Nephron (organoid): ENCODE measurements around the gene NECTIN1.

Experiments
- H3K27ac Mint-ChIP-seq, 3 experiments: 2 replicates each; pipeline ENCODE4 v1.8.0; 2020; ENCODE audit warnings: mixed read lengths in 3 of 3, mild to moderate bottlenecking in 2 of 3, moderate library complexity in 1 of 3
- H3K27me3 Mint-ChIP-seq: 2 replicates; pipeline ENCODE4 v1.8.0; 2021; ENCODE audit warnings: low read depth, mild to moderate bottlenecking, moderate library complexity, mixed read lengths
- H3K36me3 Mint-ChIP-seq: 2 replicates; pipeline ENCODE4 v1.8.0; 2020; ENCODE audit warnings: low read depth, mixed read lengths
- H3K4me1 Mint-ChIP-seq: 2 replicates; pipeline ENCODE4 v1.8.0; 2020; ENCODE audit warnings: mixed read lengths
- H3K4me3 Mint-ChIP-seq, 3 experiments: 2 replicates each; pipeline ENCODE4 v1.8.0; 2020; ENCODE audit warnings: mild to moderate bottlenecking in 3 of 3, mixed read lengths in 3 of 3, moderate library complexity in 2 of 3
- H3K9me3 Mint-ChIP-seq: 2 replicates; pipeline ENCODE4 v1.8.0; 2020; ENCODE audit warnings: mixed read lengths
- TF ChIP-seq, protein P1 (sequence below), 3 experiments: fragments of 200-600 bp; sonication (generic); IDR thresholded peaks; one replicate each; pipeline ENCODE4 v1.5.0; 2021; ENCODE audit warnings: antibody characterized with exemption in 3 of 3; ENCODE audit not compliant: unreplicated experiment in 3 of 3

Gene NECTIN1

DNA sequence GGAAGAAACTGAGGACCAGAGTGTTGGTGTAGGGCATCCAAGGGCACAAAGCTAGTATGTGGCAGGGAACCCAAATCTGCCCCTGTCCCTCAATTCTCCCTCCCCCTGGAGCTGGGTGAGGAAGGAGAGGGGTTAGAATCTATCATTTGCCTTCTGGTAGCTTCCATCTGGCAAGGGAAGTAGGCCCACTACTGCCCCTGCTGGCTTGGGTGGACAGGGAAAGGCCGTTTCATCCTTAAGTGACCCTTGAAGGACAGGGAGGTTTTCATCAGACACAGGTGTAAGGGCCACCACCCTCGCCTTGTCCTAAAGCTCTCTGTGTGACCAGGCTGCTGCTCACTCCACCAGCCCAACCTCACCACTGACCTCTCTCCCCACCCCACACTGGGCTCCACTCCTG, 22.1 kb downstream of the NECTIN1 start:
- H3K9me3 Mint-ChIP-seq: no peaks in the 10 kb centered on the region
- H3K4me1 Mint-ChIP-seq: peaks cover 69% of the 10 kb centered on the region
- no peak overlapping the region for H3K4me3 Mint-ChIP-seq
- peaks cover 8% of the 10 kb centered on the region for H3K36me3 Mint-ChIP-seq
- TF ChIP-seq, protein P1, sequence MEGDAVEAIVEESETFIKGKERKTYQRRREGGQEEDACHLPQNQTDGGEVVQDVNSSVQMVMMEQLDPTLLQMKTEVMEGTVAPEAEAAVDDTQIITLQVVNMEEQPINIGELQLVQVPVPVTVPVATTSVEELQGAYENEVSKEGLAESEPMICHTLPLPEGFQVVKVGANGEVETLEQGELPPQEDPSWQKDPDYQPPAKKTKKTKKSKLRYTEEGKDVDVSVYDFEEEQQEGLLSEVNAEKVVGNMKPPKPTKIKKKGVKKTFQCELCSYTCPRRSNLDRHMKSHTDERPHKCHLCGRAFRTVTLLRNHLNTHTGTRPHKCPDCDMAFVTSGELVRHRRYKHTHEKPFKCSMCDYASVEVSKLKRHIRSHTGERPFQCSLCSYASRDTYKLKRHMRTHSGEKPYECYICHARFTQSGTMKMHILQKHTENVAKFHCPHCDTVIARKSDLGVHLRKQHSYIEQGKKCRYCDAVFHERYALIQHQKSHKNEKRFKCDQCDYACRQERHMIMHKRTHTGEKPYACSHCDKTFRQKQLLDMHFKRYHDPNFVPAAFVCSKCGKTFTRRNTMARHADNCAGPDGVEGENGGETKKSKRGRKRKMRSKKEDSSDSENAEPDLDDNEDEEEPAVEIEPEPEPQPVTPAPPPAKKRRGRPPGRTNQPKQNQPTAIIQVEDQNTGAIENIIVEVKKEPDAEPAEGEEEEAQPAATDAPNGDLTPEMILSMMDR (IDR thresholded peaks at IDR 0.05; ENCODE audit: unreplicated experiment in 3 of 3): no peak
- H3K27me3 Mint-ChIP-seq: peaks cover 8% of the 10 kb centered on the region
- no peak overlapping the region for H3K27ac Mint-ChIP-seq

DNA sequence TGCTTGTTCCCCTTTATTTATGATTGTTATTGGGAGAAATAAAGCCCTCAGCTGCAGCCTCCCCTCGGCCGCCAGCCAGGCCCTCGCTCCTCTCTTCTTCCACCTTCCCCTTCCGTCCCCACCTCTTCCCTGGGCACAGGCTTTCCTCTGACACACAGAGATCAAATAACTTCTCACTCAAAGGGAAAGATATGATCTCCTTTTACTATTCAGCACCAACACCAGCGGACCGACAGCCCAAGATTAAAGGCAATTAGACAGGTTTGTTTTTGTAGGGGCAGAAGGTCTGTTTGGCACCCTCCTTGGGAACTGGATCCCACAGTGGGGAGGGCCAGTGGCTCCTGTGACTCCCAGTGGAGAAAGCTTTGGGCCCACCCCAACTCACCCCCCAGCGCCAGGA, 23.0 kb downstream of the NECTIN1 start:
- TF ChIP-seq, protein P1 (IDR thresholded peaks at IDR 0.05; ENCODE audit: unreplicated experiment in 3 of 3): no peak
- no peaks in the 10 kb centered on the region for H3K9me3 Mint-ChIP-seq
- H3K27ac Mint-ChIP-seq: peak overlapping the region in 2 of 3 experiments; percentile 0 to 33
- H3K27me3 Mint-ChIP-seq: peaks cover 4% of the 10 kb centered on the region
- peaks cover 8% of the 10 kb centered on the region for H3K36me3 Mint-ChIP-seq
- no peak overlapping the region for H3K4me3 Mint-ChIP-seq
- peaks cover 62% of the 10 kb centered on the region for H3K4me1 Mint-ChIP-seq

GRCh38 chr11:119705362-119705761, 23.6 kb downstream of the NECTIN1 start:
- no peak overlapping the region for H3K4me3 Mint-ChIP-seq
- H3K27me3 Mint-ChIP-seq: peaks cover 4% of the 10 kb centered on the region
- H3K4me1 Mint-ChIP-seq: peaks cover 56% of the 10 kb centered on the region
- H3K27ac Mint-ChIP-seq: peak overlapping the region in 2 of 3 experiments; percentile 17 to 51
- H3K9me3 Mint-ChIP-seq: no peaks in the 10 kb centered on the region
- peaks cover 8% of the 10 kb centered on the region for H3K36me3 Mint-ChIP-seq
- TF ChIP-seq, protein P1 (IDR thresholded peaks at IDR 0.05; ENCODE audit: unreplicated experiment in 3 of 3): no peak

DNA sequence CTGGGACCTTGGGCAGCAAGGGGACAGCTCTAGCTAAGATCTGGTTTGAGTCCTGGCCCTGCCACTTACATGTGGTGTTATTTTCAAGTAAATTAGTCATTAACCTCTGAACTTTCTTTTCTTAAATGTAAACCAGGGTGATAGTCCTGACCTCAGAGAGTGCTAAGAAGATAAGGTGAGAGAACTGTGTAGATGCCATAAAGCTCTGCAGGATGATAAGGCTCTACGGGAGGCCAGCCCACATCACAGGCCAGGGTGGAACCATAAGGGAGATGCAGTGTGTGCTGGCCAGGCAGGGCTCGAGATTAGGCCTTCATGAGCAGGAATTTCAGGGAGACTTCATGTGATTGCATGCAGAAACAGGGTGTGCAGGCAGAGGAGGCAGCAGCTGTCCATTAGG, 24.2 kb downstream of the NECTIN1 start:
- no peak overlapping the region for H3K4me3 Mint-ChIP-seq
- TF ChIP-seq, protein P1 (IDR thresholded peaks at IDR 0.05; ENCODE audit: unreplicated experiment in 3 of 3): no peak
- H3K36me3 Mint-ChIP-seq: peaks cover 8% of the 10 kb centered on the region
- H3K9me3 Mint-ChIP-seq: no peaks in the 10 kb centered on the region
- H3K4me1 Mint-ChIP-seq: peaks cover 52% of the 10 kb centered on the region
- peak overlapping the region in 2 of 3 experiments; percentile 17 to 51 for H3K27ac Mint-ChIP-seq
- H3K27me3 Mint-ChIP-seq: peaks cover 4% of the 10 kb centered on the region

DNA sequence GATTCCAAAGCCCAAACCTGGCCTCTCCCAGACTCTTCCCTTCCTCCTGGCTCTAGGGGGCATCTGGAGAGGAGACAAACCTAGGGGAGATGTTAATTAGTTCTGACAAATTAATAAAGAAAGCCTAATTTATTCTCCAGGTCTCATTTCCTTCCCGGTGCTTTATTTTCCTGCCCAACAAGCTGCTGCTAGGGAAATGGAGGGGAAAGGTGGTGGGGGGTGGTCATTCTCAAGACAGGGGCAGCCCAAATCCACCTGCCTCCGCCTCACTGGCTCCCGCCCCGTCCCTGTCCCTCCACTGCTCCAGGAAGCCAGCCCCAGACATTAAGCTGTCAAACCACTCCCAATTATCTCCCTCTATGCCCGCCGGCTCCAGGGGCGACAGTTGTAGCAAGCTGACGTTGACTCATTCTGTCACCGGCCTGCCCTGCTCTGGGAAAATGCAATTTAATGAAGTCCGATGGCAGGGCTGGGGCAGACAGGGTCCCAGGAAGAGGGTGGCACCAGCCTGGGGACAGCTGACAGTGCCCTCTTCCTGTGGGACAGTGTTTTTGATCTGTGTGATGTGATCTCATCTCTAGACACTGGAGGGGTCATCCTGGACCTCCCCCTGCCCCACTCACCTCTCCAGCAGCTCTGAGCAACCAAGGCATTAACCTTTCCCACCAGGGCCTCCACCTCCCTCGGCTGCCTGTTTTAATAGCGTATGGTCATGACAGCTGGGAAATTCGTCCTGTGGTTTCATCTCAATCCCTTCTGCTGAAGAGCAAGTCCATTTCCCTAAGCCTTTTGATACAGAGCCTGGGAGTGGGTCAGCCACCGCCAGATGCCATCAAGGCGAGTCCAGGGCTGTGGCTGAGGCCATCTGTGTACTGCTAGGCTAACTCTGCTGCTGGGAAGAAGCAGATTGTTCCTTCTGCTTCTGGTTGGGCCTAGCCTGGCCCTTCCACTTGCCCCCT, 27.1 kb downstream of the NECTIN1 start:
- Mint-ChIP-seq H3K4me1 (peaks cover 35% of the 10 kb centered on the region), H3K9me3 (no peaks in the 10 kb centered on the region), H3K27ac (peak overlapping the region in 2 of 3 experiments; percentile 54 to 63), H3K4me3 (no peak overlapping the region), H3K27me3 (peaks cover 4% of the 10 kb centered on the region), H3K36me3 (peaks cover 8% of the 10 kb centered on the region)
- TF ChIP-seq, protein P1 (IDR thresholded peaks at IDR 0.05; ENCODE audit: unreplicated experiment in 3 of 3): no peak
